ENCODE data around the gene PAM16. TPM values are rescaled to one million over a fixed set of nuclear protein-coding genes. Genes with fewer than 3 reads are reported as not detected.

The PAM16 gene
- total and polyA plus RNA-seq, 10 donors = 26.7 to 88.8 (median 41.1) TPM

- intact Hi-C loops (cut with DNase I; ENCODE audit: low total_unique reads) = no loop called here
- H3K27me3 ChIP-seq (replicated peaks in 1 of 7) = peaks cover 0 to 29% (median 0%) of the 10 kb centered on the region in 7 donors
- no peak for DNase-seq
These were observed 28.7 kb downstream of the PAM16 start for GRCh38 chr16:4322121-4323052.

GRCh38 chr16:4321286-4322120 is 29.6 kb downstream of the PAM16 start:
- H3K36me3 ChIP-seq = no peaks in the 10 kb centered on the region
- DNase-seq = no peak
- H3K27me3 ChIP-seq (replicated peaks in 1 of 7) = peaks cover 0 to 32% (median 7%) of the 10 kb centered on the region in 7 donors
- peak overlapping the region in 3 of 8 donors; percentile 13 to 86 (median 42) for H3K27ac ChIP-seq
- intact Hi-C loops (cut with DNase I; ENCODE audit: low total_unique reads) = no loop called here
- no peak overlapping the region for H3K4me3 ChIP-seq
- no peak for TF ChIP-seq POLR2AphosphoS5 (IDR thresholded peaks at IDR 0.05)
- no peak for TF ChIP-seq CTCF (IDR thresholded peaks at IDR 0.05 in 8 of 11, conservative IDR thresholded peaks at IDR 0.05 in 3 of 11)
- TF ChIP-seq POLR2A (IDR thresholded peaks at IDR 0.05) = no peak
- 81 to 94% (median 91%) methylated on average over 13 to 19 of the region's 19 CpGs for WGBS, 5 donors
- H3K9me3 ChIP-seq = no peaks in the 10 kb centered on the region
- peaks cover 21 to 86% (median 64%) of the 10 kb centered on the region in 6 donors for H3K4me1 ChIP-seq

More at GRCh38 chr16:4322121-4323052, 28.7 kb downstream of the PAM16 start:
- Histone ChIP-seq H3K27ac (peak overlapping the region in 2 of 8 donors; percentile 70 to 75), H3K9me3 (no peaks in the 10 kb centered on the region), H3K4me1 (peaks cover 17 to 86% (median 63%) of the 10 kb centered on the region in 6 donors), H3K36me3 (no peaks in the 10 kb centered on the region), H3K4me3 (no peak overlapping the region)
- no peak for TF ChIP-seq CTCF (IDR thresholded peaks at IDR 0.05 in 8 of 11, conservative IDR thresholded peaks at IDR 0.05 in 3 of 11)
- no peak for TF ChIP-seq POLR2A (IDR thresholded peaks at IDR 0.05)
- no peak for TF ChIP-seq POLR2AphosphoS5 (IDR thresholded peaks at IDR 0.05)
- 76 to 94% (median 90%) methylated on average over 15 to 30 of the region's 30 CpGs for WGBS, 5 donors

GRCh38 chr16:4320571-4321137 is 30.5 kb downstream of the PAM16 start:
- DNase-seq = no peak
- peak overlapping the region in 5 of 8 donors; percentile 10 to 86 (median 31) for H3K27ac ChIP-seq
- H3K4me1 ChIP-seq = peaks cover 22 to 83% (median 63%) of the 10 kb centered on the region in 6 donors
- WGBS, 5 donors = 56 to 84% (median 73%) methylated on average over 11 to 16 of the region's 16 CpGs
- no peaks in the 10 kb centered on the region for H3K9me3 ChIP-seq
- intact Hi-C loops (cut with DNase I; ENCODE audit: low total_unique reads) = no loop called here
- H3K4me3 ChIP-seq = no peak overlapping the region
- no peaks in the 10 kb centered on the region for H3K36me3 ChIP-seq
- H3K27me3 ChIP-seq (replicated peaks in 1 of 7) = peaks cover 0 to 40% (median 11%) of the 10 kb centered on the region in 7 donors
- TF ChIP-seq CTCF (IDR thresholded peaks at IDR 0.05 in 8 of 11, conservative IDR thresholded peaks at IDR 0.05 in 3 of 11) (no peak), POLR2AphosphoS5 (IDR thresholded peaks at IDR 0.05) (no peak), POLR2A (IDR thresholded peaks at IDR 0.05) (no peak)
